SH-SY5Y (cell line): Measurements from ENCODE around the gene MYNN.

Experiments
- GATA2 ChIP-seq: IDR thresholded peaks from 2 replicates; pipeline ENCODE4 v1.6.1; 2011; ENCODE audit warnings: mild to moderate bottlenecking, low read depth, low read length
- GATA3 ChIP-seq: IDR thresholded peaks from 2 replicates; pipeline ENCODE4 v1.6.1; 2011; ENCODE audit warnings: low read depth, mild to moderate bottlenecking, low read length, moderate library complexity

DNA sequence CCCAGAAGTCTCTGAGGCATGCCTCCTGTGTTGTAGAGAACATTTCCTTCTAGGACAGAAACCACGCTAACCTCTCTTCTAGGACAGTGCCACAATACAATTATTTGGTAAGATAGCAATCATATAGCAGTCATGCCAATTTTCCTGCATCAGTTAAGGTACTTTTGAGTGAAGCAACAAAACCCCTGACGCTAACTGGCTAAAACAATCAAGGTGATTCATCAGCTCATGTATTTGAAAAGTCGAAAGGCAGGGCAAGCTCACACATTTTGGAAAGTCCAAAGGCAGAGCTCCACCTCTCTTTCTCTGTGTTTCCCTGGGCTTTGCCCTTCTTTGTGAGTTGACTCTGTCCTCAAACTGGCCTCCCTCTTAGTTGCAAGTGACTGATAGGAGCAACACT lies 18.5 kb upstream of the MYNN start:
- no peak for TF ChIP-seq GATA3
- TF ChIP-seq GATA2 = no peak
